ENCODE measurements around the gene FBLN1. TPM values are rescaled to one million over a fixed set of nuclear protein-coding genes. Genes with fewer than 3 reads are reported as not detected.

FBLN1 gene, protein sequence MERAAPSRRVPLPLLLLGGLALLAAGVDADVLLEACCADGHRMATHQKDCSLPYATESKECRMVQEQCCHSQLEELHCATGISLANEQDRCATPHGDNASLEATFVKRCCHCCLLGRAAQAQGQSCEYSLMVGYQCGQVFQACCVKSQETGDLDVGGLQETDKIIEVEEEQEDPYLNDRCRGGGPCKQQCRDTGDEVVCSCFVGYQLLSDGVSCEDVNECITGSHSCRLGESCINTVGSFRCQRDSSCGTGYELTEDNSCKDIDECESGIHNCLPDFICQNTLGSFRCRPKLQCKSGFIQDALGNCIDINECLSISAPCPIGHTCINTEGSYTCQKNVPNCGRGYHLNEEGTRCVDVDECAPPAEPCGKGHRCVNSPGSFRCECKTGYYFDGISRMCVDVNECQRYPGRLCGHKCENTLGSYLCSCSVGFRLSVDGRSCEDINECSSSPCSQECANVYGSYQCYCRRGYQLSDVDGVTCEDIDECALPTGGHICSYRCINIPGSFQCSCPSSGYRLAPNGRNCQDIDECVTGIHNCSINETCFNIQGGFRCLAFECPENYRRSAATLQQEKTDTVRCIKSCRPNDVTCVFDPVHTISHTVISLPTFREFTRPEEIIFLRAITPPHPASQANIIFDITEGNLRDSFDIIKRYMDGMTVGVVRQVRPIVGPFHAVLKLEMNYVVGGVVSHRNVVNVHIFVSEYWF
- 238 TPM for total RNA-seq (ENCODE audit: unreplicated experiment)
- long read RNA-seq, transcript FBLN1-201 (15 exons, 2,251 nt): major isoform, 297 of 419 reads
- long read RNA-seq, transcript FBLN1-202 (17 exons, 2,896 nt): minor isoform, 70 of 419 reads
- long read RNA-seq, partial matches to known transcripts: 22 of 419 reads
- long read RNA-seq, other reads (novel, unspliced or antisense): 28 of 419 reads

DNA sequence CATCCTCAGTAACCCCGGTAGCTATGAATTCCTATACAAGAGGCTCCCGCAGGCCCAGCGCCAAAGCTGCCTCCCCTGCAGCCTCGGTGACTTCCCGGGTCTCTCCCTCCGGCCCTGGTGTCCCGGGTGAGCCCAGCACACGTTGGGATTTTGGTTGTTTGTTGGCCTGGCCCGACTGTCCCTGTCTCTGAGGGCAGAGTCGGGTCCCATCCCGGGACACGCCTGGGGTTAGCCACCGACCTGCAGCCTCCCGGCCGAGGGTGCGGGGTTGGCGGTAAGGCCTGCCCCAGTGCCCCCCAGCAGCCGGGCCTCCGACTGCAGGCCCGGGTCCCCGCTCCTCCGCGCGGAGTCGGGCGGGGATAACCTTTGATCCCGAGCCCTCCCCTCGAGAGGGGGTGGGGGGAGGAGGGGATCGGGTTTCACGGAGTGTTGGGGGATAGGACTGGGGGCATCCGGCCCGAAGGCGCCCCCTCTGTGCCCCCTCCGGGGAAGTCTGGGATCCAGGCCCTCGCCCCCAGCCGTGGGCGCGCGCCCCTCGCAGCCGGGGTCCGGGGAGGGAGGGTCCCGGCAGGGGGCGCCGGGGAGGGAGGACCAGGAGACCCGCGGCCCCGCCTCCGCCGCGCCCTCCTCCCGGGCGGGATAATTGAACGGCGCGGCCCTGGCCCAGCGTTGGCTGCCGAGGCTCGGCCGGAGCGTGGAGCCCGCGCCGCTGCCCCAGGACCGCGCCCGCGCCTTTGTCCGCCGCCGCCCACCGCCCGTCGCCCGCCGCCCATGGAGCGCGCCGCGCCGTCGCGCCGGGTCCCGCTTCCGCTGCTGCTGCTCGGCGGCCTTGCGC lies at the start of gene FBLN1:
Gene FBLN1, plus strand, starts transcription at position 669 of the 835 bp plus-strand sequence. Its CDS starts 103 bp downstream, at position 772.
- Mint-ChIP-seq H3K36me3 (ENCODE audit: low read depth, unreplicated experiment) (peaks cover 3% of the 10 kb centered on the region), H3K9me3 (ENCODE audit: unreplicated experiment) (no peaks in the 10 kb centered on the region), H3K4me1 (ENCODE audit: unreplicated experiment) (peaks cover 36% of the 10 kb centered on the region), H3K4me3 (ENCODE audit: unreplicated experiment) (peak within 1 kb of the TSS; percentile 91), H3K27me3 (ENCODE audit: unreplicated experiment) (peaks cover 8% of the 10 kb centered on the region), H3K27ac (ENCODE audit: unreplicated experiment) (peak within 1 kb of the TSS; percentile 88)
- TF ChIP-seq, protein P1, sequence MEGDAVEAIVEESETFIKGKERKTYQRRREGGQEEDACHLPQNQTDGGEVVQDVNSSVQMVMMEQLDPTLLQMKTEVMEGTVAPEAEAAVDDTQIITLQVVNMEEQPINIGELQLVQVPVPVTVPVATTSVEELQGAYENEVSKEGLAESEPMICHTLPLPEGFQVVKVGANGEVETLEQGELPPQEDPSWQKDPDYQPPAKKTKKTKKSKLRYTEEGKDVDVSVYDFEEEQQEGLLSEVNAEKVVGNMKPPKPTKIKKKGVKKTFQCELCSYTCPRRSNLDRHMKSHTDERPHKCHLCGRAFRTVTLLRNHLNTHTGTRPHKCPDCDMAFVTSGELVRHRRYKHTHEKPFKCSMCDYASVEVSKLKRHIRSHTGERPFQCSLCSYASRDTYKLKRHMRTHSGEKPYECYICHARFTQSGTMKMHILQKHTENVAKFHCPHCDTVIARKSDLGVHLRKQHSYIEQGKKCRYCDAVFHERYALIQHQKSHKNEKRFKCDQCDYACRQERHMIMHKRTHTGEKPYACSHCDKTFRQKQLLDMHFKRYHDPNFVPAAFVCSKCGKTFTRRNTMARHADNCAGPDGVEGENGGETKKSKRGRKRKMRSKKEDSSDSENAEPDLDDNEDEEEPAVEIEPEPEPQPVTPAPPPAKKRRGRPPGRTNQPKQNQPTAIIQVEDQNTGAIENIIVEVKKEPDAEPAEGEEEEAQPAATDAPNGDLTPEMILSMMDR (IDR thresholded peaks at IDR 0.05; ENCODE audit: unreplicated experiment): no peak
- DNase-seq (ENCODE audit: low spot score): peak; percentile 63

DNA sequence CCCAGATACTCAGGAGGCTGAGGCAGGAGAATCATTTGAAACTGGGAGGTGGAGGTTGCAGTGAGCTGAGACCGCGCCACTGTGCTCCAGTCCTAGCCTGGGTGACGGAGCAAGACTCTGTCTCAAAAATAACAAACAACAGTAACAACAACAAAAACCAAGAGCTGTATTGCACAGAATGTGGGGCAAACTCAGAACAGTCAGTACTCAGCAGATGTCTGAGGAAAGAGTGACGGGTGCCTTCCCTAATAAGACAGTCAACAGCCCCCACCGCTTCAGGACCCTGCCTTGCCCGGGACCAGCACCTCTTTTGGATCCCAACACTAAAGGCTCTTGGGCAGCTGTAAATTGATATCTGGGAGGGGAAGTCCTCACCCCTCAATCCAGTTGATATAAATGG lies 48.9 kb upstream of the FBLN1 start:
- H3K36me3 Mint-ChIP-seq (ENCODE audit: low read depth, unreplicated experiment): no peaks in the 10 kb centered on the region
- H3K27me3 Mint-ChIP-seq (ENCODE audit: unreplicated experiment): peaks cover 14% of the 10 kb centered on the region
- no peak overlapping the region for H3K4me3 Mint-ChIP-seq (ENCODE audit: unreplicated experiment)
- H3K4me1 Mint-ChIP-seq (ENCODE audit: unreplicated experiment): no peaks in the 10 kb centered on the region
- H3K27ac Mint-ChIP-seq (ENCODE audit: unreplicated experiment): no peak overlapping the region
- H3K9me3 Mint-ChIP-seq (ENCODE audit: unreplicated experiment): no peaks in the 10 kb centered on the region
- DNase-seq (ENCODE audit: low spot score): no peak
- TF ChIP-seq, protein P1 (IDR thresholded peaks at IDR 0.05; ENCODE audit: unreplicated experiment): no peak

DNA sequence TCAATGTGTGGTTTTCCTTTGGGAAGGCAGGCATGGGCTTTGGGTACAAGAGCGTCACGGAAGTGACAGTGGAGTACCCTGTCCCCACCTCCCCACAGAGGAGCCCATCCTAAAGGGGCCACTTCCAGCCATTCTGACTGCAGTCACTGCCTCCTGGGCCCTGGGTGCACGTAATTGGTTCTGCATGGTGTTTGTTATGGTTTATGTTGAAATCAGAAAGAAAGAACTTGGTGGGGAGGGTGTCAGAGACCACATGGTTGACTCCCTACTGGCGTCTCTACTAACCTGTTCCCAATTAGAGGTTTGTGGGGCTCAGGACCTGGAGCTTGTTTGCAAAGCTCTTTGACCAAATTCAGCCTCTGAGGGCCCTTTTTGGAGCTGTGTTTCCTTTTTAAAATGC lies 48.4 kb upstream of the FBLN1 start:
- no peak for DNase-seq (ENCODE audit: low spot score)
- no peak overlapping the region for H3K4me3 Mint-ChIP-seq (ENCODE audit: unreplicated experiment)
- TF ChIP-seq, protein P1 (IDR thresholded peaks at IDR 0.05; ENCODE audit: unreplicated experiment): no peak
- H3K9me3 Mint-ChIP-seq (ENCODE audit: unreplicated experiment): no peaks in the 10 kb centered on the region
- no peak overlapping the region for H3K27ac Mint-ChIP-seq (ENCODE audit: unreplicated experiment)
- no peaks in the 10 kb centered on the region for H3K4me1 Mint-ChIP-seq (ENCODE audit: unreplicated experiment)
- H3K36me3 Mint-ChIP-seq (ENCODE audit: low read depth, unreplicated experiment): no peaks in the 10 kb centered on the region
- H3K27me3 Mint-ChIP-seq (ENCODE audit: unreplicated experiment): peaks cover 14% of the 10 kb centered on the region

DNA sequence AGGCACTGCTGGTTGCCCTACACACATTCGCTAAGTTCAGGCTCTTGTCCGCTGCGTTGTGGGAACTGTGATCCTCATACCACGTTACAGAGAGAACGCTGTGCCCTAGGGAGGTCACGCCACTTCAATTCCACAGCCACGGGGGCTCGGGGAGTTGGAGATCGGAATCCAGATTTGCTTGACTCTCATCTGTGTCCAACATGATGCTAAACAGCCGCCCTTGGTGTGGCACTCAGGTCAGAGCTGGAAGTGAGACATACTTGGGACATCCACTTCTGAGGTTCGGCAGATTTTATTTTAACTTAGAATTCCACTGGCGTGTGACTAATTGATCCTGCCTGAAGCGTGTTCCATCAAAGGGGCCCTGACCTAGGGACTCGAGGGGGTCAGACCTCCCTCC lies 47.5 kb upstream of the FBLN1 start:
- no peaks in the 10 kb centered on the region for H3K9me3 Mint-ChIP-seq (ENCODE audit: unreplicated experiment)
- no peaks in the 10 kb centered on the region for H3K4me1 Mint-ChIP-seq (ENCODE audit: unreplicated experiment)
- TF ChIP-seq, protein P1 (IDR thresholded peaks at IDR 0.05; ENCODE audit: unreplicated experiment): no peak
- H3K27me3 Mint-ChIP-seq (ENCODE audit: unreplicated experiment): peaks cover 14% of the 10 kb centered on the region
- H3K27ac Mint-ChIP-seq (ENCODE audit: unreplicated experiment): no peak overlapping the region
- H3K4me3 Mint-ChIP-seq (ENCODE audit: unreplicated experiment): no peak overlapping the region
- DNase-seq (ENCODE audit: low spot score): no peak
- no peaks in the 10 kb centered on the region for H3K36me3 Mint-ChIP-seq (ENCODE audit: low read depth, unreplicated experiment)

Measured in endothelial cell (in vitro differentiated cells).